HepG2 (cell line): ENCODE results near the gene CHDH.

Experiments
- CTCF ChIP-seq: sonication (generic); formaldehyde crosslinking; IDR thresholded peaks from 2 replicates; pipeline ENCODE4 v1.5.0; 2020; ENCODE audit warnings: mild to moderate bottlenecking, missing genetic modification reagents, moderate library complexity
- E2F5 ChIP-seq: sonication (generic); formaldehyde crosslinking; conservative IDR thresholded peaks from 2 replicates; pipeline ENCODE4 v1.4.0; 2020; ENCODE audit warnings: missing genetic modification reagents
- EP300 ChIP-seq, 3 experiments: sonication (generic) in 1 of 3; formaldehyde crosslinking in 1 of 3; IDR thresholded peaks; 2 replicates each; pipeline versions ENCODE4 v1.5.1 to v1.6.1; 2011 to 2020; ENCODE audit warnings: low read depth in 2 of 3, low read length in 2 of 3, borderline replicate concordance in 1 of 3, improper control_type of control experiment in 1 of 3, mild to moderate bottlenecking in 1 of 3, missing genetic modification reagents in 1 of 3, moderate library complexity in 1 of 3
- GABPA ChIP-seq, 2 experiments: IDR thresholded peaks; 2 replicates each; pipeline ENCODE4 v1.6.1; 2011 to 2016; ENCODE audit warnings: low read depth in 2 of 2, low read length in 1 of 2, missing biosample characterization in 1 of 2, missing genetic modification characterization in 1 of 2
- HNF4G ChIP-seq, 2 experiments: sonication (generic) in 1 of 2; formaldehyde crosslinking in 1 of 2; IDR thresholded peaks; 2 replicates each; pipeline versions ENCODE4 v1.4.0 to v1.6.1; 2011 to 2020; ENCODE audit warnings: borderline replicate concordance in 2 of 2, low read depth in 2 of 2, mild to moderate bottlenecking in 2 of 2, low read length in 1 of 2, missing genetic modification reagents in 1 of 2, moderate library complexity in 1 of 2
- HNRNPUL1 ChIP-seq: fragments of 200-400 bp; formaldehyde crosslinking; IDR thresholded peaks from 2 replicates; pipeline ENCODE4 v1.6.1; 2017; ENCODE audit warnings: low read depth, mild to moderate bottlenecking, low read length, moderate library complexity
- KAT7 ChIP-seq: IDR thresholded peaks from 2 replicates; pipeline ENCODE4 v1.6.1; 2018; ENCODE audit warnings: borderline replicate concordance, missing compliant biosample characterization
- MAZ ChIP-seq, 2 experiments: sonication (generic) in 1 of 2; formaldehyde crosslinking in 1 of 2; IDR thresholded peaks; 2 replicates each; pipeline versions ENCODE4 v1.5.0 to v1.6.1; 2012 to 2020; ENCODE audit warnings: low read depth in 2 of 2, mild to moderate bottlenecking in 2 of 2, borderline replicate concordance in 1 of 2, improper control_type of control experiment in 1 of 2, low read length in 1 of 2, missing genetic modification reagents in 1 of 2, moderate library complexity in 1 of 2
- TGIF2 ChIP-seq: IDR thresholded peaks from 2 replicates; pipeline ENCODE4 v1.6.1; 2016; ENCODE audit warnings: control low read depth, missing compliant biosample characterization
- XRCC5 ChIP-seq: fragments of 200-400 bp; formaldehyde crosslinking; optimal IDR thresholded peaks from 2 replicates; pipeline ENCODE3; 2017; ENCODE audit warnings: mild to moderate bottlenecking, low read length
- ZBTB10 ChIP-seq: sonication (generic); formaldehyde crosslinking; IDR thresholded peaks from 2 replicates; pipeline ENCODE4 v1.4.0; 2020; ENCODE audit warnings: missing genetic modification reagents, borderline replicate concordance
- ZBTB40 ChIP-seq, 2 experiments: fragments of 450-650 bp in 1 of 2; sonication (generic) in 1 of 2; formaldehyde crosslinking in 1 of 2; IDR thresholded peaks; 2 replicates each; pipeline versions ENCODE4 v1.6.1 to v1.8.0; 2016 to 2022; ENCODE audit warnings: antibody characterized with exemption in 1 of 2, mild to moderate bottlenecking in 1 of 2, missing genetic modification reagents in 1 of 2

- no peak for TF ChIP-seq HNF4G (IDR thresholded peaks at IDR 0.05; ENCODE audit: borderline replicate concordance, low read depth, low read length)
- no peak for TF ChIP-seq HNF4G (CRISPR knock-in tag; IDR thresholded peaks at IDR 0.05; ENCODE audit: borderline replicate concordance, low read depth)
- no peak for TF ChIP-seq TGIF2 (CRISPR knock-in tag)
- no peak for TF ChIP-seq KAT7 (CRISPR knock-in tag)
- TF ChIP-seq GABPA (IDR thresholded peaks at IDR 0.05; ENCODE audit: low read depth, low read length) = no peak
- no peak for TF ChIP-seq GABPA (CRISPR knock-in tag; IDR thresholded peaks at IDR 0.05; ENCODE audit: low read depth)
- TF ChIP-seq EP300 (IDR thresholded peaks at IDR 0.05; ENCODE audit: low read depth in 2 of 2, low read length in 2 of 2) = no peak
- no peak for TF ChIP-seq EP300 (CRISPR knock-in tag; IDR thresholded peaks at IDR 0.05; ENCODE audit: borderline replicate concordance)
- no peak for TF ChIP-seq XRCC5
- TF ChIP-seq MAZ (IDR thresholded peaks at IDR 0.05; ENCODE audit: borderline replicate concordance, low read depth, low read length) = no peak
- no peak for TF ChIP-seq MAZ (CRISPR knock-in tag; IDR thresholded peaks at IDR 0.05; ENCODE audit: low read depth)
- no peak for TF ChIP-seq CTCF (CRISPR knock-in tag)
- no peak for TF ChIP-seq ZBTB40 (IDR thresholded peaks at IDR 0.05)
- TF ChIP-seq ZBTB40 (CRISPR knock-in tag; IDR thresholded peaks at IDR 0.05) = no peak
- TF ChIP-seq HNRNPUL1 = no peak
- TF ChIP-seq ZBTB10 (CRISPR knock-in tag) = no peak
- TF ChIP-seq E2F5 (CRISPR knock-in tag) = no peak
Measured at GRCh38 chr3:53792866-53793265, 53.4 kb downstream of the CHDH start.
